GM12878 (cell line): ENCODE results near the gene KPNA3. TPM values are rescaled to one million over a fixed set of nuclear protein-coding genes. Genes with fewer than 3 reads are reported as not detected.

Experiments
- ATAC-seq: fragments of 200-7000 bp; cut with Tn5 transposase; 3 replicates; pipeline ENCODE4 v1.9.1; 2020; ENCODE audit warnings: mild to moderate bottlenecking, moderate library complexity
- BruUV-seq: library from RNA; stranded (reverse); fragments of 400-500 nt; replicated peaks from 2 replicates; lab custom pipeline; 2021; lab: Mats Ljungman, UMichigan
- CTCF ChIA-PET: fragments of 300-600 bp; sonication (Branson Sonifier 250); formaldehyde crosslinking; extraction: SDS; loops from one replicate; lab custom pipeline; 2021; ENCODE audit warnings: inconsistent platforms; lab: Yijun Ruan, JAX
- POLR2A ChIA-PET: fragments of 350-600 bp; formaldehyde crosslinking; extraction: SDS; loops from one replicate; lab custom pipeline; 2021; ENCODE audit warnings: inconsistent platforms; lab: Charles Lee
- RAD21 ChIA-PET: fragments of 300-600 bp; sonication (Branson Sonifier 250); formaldehyde crosslinking; loops from one replicate; lab custom pipeline; 2023; ENCODE audit warnings: antibody characterized with exemption; ENCODE audit not compliant: unreplicated experiment; lab: Charles Lee
- SMC1A ChIA-PET: fragments of 300-600 bp; sonication (Branson Sonifier 250); formaldehyde crosslinking; loops from one replicate; lab custom pipeline; 2023; ENCODE audit not compliant: unreplicated experiment, uncharacterized antibody; lab: Charles Lee
- DNase-seq: peaks from one replicate; pipeline ENCODE4 v3.0.0-alpha.2; 2011; ENCODE audit warnings: low read depth, low spot score
- FAIRE-seq: peaks from 3 replicates; lab custom pipeline; 2011; peaks lifted over from hg19 to GRCh38; lab: Jason Lieb, UNC
- H2AFZ ChIP-seq: 2 replicates; pipeline ENCODE4 v1.6.0; 2011; ENCODE audit warnings: low read depth, low read length, control low read depth; ENCODE audit not compliant: control insufficient read depth
- H3K27ac ChIP-seq: 2 replicates; pipeline ENCODE4 v1.5.1; 2011; ENCODE audit warnings: control low read depth; ENCODE audit not compliant: control insufficient read depth, insufficient read depth
- H3K27me3 ChIP-seq, 2 experiments: replicated peaks in 1 of 2; 2 replicates each; pipeline versions ENCODE4 v1.6.0 to v1.6.1; 2011; ENCODE audit warnings: low read length in 1 of 2; ENCODE audit not compliant: control insufficient read depth in 2 of 2, insufficient read depth in 2 of 2
- H3K36me3 ChIP-seq, 2 experiments: 2 replicates each; pipeline ENCODE4 v1.5.1; 2011; ENCODE audit warnings: low read length in 1 of 2; ENCODE audit not compliant: control insufficient read depth in 2 of 2, insufficient read depth in 2 of 2
- H3K4me1 ChIP-seq: 2 replicates; pipeline ENCODE4 v1.6.1; 2011; ENCODE audit warnings: mild to moderate bottlenecking, low read length, moderate library complexity, mixed read lengths; ENCODE audit not compliant: control insufficient read depth, insufficient read depth
- H3K4me2 ChIP-seq: 2 replicates; pipeline ENCODE4 v1.6.0; 2011; ENCODE audit warnings: control low read depth; ENCODE audit not compliant: control insufficient read depth, insufficient read depth
- H3K4me3 ChIP-seq: fragments of 200-600 bp; sonication (generic); 2 replicates; pipeline ENCODE4 v1.5.1; 2016
- H3K79me2 ChIP-seq: 2 replicates; pipeline ENCODE4 v1.6.0; 2011; ENCODE audit warnings: low read length; ENCODE audit not compliant: control insufficient read depth, insufficient read depth
- H3K9ac ChIP-seq: 2 replicates; pipeline ENCODE4 v1.8.0; 2011; ENCODE audit warnings: low read length, control low read depth, mixed read lengths; ENCODE audit not compliant: control insufficient read depth, insufficient read depth
- H3K9me3 ChIP-seq: replicated peaks from 3 replicates; pipeline ENCODE4 v1.5.1; 2011; ENCODE audit warnings: mild to moderate bottlenecking, low read length; ENCODE audit not compliant: control insufficient read depth, insufficient read depth
- H4K20me1 ChIP-seq: 2 replicates; pipeline ENCODE4 v1.6.0; 2011; ENCODE audit not compliant: control insufficient read depth, insufficient read depth
- CBX5 ChIP-seq: sonication (generic); IDR thresholded peaks from 2 replicates; pipeline ENCODE4 v1.6.1; 2016; ENCODE audit warnings: low read depth, moderate library complexity, mild to moderate bottlenecking, inconsistent platforms
- IKZF2 ChIP-seq, 2 experiments: fragments of 450-650 bp; IDR thresholded peaks; 2 replicates each; pipeline ENCODE4 v1.6.1; 2017; ENCODE audit warnings: mild to moderate bottlenecking in 2 of 2, moderate library complexity in 2 of 2
- LARP7 ChIP-seq: fragments of 450-650 bp; IDR thresholded peaks from 2 replicates; pipeline ENCODE4 v1.6.1; 2017; ENCODE audit warnings: mild to moderate bottlenecking
- NFIC ChIP-seq: IDR thresholded peaks from 2 replicates; pipeline ENCODE4 v1.6.1; 2012; ENCODE audit warnings: low read depth, mild to moderate bottlenecking, inconsistent platforms, low read length, moderate library complexity
- PML ChIP-seq: IDR thresholded peaks from 2 replicates; pipeline ENCODE4 v1.6.1; 2012; ENCODE audit warnings: low read length, inconsistent platforms
- RCOR1 ChIP-seq: conservative IDR thresholded peaks from 2 replicates; pipeline ENCODE4 v1.6.1; 2012; ENCODE audit warnings: low read depth, low read length, improper control_type of control experiment
- WGBS: methylation state at CpG from one replicate; pipeline ENCODE4 v1.1.6; 2016; ENCODE audit warnings: low lambda C conversion rate; ENCODE audit not compliant: insufficient replicate concordance, insufficient coverage; ENCODE audit errors: missing lambda C conversion rate; 5-methylcytosine and 5-hydroxymethylcytosine counted together
- in situ Hi-C: fragments of 300-500 bp; cut with MboI; formaldehyde crosslinking; loops from 9 replicates; pipeline ENCODE4 v1.14.3; 2018; ENCODE audit warnings: mixed read lengths
- intact Hi-C: fragments of 100-400 bp; cut with micrococcal nuclease; formaldehyde crosslinking; loops from one replicate; pipeline ENCODE4 v1.14.2; 2022; ENCODE audit not compliant: unreplicated experiment
- polyA plus RNA-seq, 11 experiments: library from polyadenylated mRNA; depleted of rRNA in 4 of 11; unstranded in 6 of 11; stranded (reverse) in 5 of 11; fragments of >200 nt; fragmentation: Nextera tagmentation in 4 of 11; fragmentation: Illumina TruSeq in 1 of 11; extraction: Ambion mirVana in 4 of 11; extraction: Trizol in 1 of 11; gene quantifications; 1 replicate in 1 of 11; 2 replicates in 10 of 11; pipeline versions ENCODE4 v1.2.1 to v1.2.3, GENCODE V29; 2011 to 2016; ENCODE audit warnings: inconsistent platforms in 2 of 11, missing spikeins in 2 of 11, low read depth in 1 of 11
- total RNA-seq, 4 experiments: library from RNA; depleted of rRNA in 3 of 4; stranded (reverse); fragments of >200 nt in 3 of 4; fragmentation: Illumina TruSeq in 1 of 4; extraction: Trizol in 1 of 4; gene quantifications; 2 replicates each; pipeline versions ENCODE4 v1.2.1 to v1.2.3, GENCODE V29; 2013 to 2021
- TF ChIP-seq, protein P1 (sequence below): fragments of 450-650 bp; formaldehyde crosslinking; IDR thresholded peaks from 2 replicates; pipeline ENCODE4 v1.5.0; 2022; ENCODE audit warnings: mild to moderate bottlenecking, missing genetic modification characterization

Gene KPNA3
- total and polyA plus RNA-seq, 10 of the 15 experiments (the other 5 are each of a cell fraction or from before 2014, with no cell fraction given), result 23.3 to 50.5 (median 31.1) TPM

DNA sequence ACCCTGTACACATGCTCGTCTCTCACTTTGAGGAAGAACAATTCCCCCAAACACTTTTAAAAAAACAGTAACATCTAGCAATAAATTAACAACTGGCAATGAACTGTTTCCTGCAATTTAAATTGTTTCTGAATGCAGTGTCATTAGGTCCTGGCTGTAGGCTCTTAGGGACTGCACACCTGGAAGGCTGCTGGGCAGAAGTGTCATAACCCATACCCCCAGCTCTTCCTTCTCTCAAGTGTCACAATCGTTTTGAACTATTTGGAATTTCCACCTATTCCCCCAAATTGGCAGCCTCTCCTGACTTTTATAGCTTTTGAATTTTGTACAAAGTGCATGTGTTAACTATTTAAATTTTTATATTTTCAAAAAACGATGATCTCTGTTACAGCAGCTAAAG lies 38.2 kb upstream of the KPNA3 start:
- no peak for FAIRE-seq
- in situ Hi-C loops, result no loop called here
- no peaks in the 10 kb centered on the region for H3K27me3 ChIP-seq

More for the DNA sequence above, 38.2 kb upstream of the KPNA3 start:
- Histone ChIP-seq H3K79me2 (no peaks in the 10 kb centered on the region), H3K9me3 (no peaks in the 10 kb centered on the region; the same call in 2 of the 3 replicates), H3K4me1 (no peaks in the 10 kb centered on the region), H3K9ac (no peak overlapping the region), H4K20me1 (no peaks in the 10 kb centered on the region), H3K4me3 (no peak overlapping the region), H3K27ac (no peak overlapping the region), H2AFZ (no peak overlapping the region), H3K4me2 (no peak overlapping the region), H3K36me3 (no peaks in the 10 kb centered on the region)
- RAD21 ChIA-PET, result no interaction called here
- WGBS, result 0% methylated on average over 3 of the region's 3 CpGs
- CTCF ChIA-PET, result interaction anchor here (1.6 kb wide), 1 partner anchor 38 kb away, joined by 5 read pairs; the partner anchor contains the start of gene KPNA3
- DNase-seq, result no peak
- POLR2A ChIA-PET, result no interaction called here
- intact Hi-C loops, result no loop called here
- no peak for TF ChIP-seq RCOR1
- TF ChIP-seq CBX5, result no peak
- TF ChIP-seq, protein P1, sequence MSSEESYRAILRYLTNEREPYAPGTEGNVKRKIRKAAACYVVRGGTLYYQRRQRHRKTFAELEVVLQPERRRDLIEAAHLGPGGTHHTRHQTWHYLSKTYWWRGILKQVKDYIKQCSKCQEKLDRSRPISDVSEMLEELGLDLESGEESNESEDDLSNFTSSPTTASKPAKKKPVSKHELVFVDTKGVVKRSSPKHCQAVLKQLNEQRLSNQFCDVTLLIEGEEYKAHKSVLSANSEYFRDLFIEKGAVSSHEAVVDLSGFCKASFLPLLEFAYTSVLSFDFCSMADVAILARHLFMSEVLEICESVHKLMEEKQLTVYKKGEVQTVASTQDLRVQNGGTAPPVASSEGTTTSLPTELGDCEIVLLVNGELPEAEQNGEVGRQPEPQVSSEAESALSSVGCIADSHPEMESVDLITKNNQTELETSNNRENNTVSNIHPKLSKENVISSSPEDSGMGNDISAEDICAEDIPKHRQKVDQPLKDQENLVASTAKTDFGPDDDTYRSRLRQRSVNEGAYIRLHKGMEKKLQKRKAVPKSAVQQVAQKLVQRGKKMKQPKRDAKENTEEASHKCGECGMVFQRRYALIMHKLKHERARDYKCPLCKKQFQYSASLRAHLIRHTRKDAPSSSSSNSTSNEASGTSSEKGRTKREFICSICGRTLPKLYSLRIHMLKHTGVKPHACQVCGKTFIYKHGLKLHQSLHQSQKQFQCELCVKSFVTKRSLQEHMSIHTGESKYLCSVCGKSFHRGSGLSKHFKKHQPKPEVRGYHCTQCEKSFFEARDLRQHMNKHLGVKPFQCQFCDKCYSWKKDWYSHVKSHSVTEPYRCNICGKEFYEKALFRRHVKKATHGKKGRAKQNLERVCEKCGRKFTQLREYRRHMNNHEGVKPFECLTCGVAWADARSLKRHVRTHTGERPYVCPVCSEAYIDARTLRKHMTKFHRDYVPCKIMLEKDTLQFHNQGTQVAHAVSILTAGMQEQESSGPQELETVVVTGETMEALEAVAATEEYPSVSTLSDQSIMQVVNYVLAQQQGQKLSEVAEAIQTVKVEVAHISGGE (CRISPR knock-in tag), result no peak
- no peak for TF ChIP-seq PML
- TF ChIP-seq LARP7, result no peak
- TF ChIP-seq NFIC, result no peak
- TF ChIP-seq IKZF2 (IDR thresholded peaks at IDR 0.05), result no peak
- ATAC-seq, result no peak
- no TSS peak for BruUV-seq
- SMC1A ChIA-PET, result interaction anchor here (0.6 to 1.4 kb wide), 3 partner anchors 13 to 160 kb away, joined by 3 read pairs; no protein-coding TSS in a partner anchor
